ENCODE results near the gene CHADL. TPM values are rescaled to one million over a fixed set of nuclear protein-coding genes. Genes with fewer than 3 reads are reported as not detected.

Gene CHADL
- total and polyA plus RNA-seq, 2 experiments from 2014 or later, result 1.6 TPM; not detected in 1

DNA sequence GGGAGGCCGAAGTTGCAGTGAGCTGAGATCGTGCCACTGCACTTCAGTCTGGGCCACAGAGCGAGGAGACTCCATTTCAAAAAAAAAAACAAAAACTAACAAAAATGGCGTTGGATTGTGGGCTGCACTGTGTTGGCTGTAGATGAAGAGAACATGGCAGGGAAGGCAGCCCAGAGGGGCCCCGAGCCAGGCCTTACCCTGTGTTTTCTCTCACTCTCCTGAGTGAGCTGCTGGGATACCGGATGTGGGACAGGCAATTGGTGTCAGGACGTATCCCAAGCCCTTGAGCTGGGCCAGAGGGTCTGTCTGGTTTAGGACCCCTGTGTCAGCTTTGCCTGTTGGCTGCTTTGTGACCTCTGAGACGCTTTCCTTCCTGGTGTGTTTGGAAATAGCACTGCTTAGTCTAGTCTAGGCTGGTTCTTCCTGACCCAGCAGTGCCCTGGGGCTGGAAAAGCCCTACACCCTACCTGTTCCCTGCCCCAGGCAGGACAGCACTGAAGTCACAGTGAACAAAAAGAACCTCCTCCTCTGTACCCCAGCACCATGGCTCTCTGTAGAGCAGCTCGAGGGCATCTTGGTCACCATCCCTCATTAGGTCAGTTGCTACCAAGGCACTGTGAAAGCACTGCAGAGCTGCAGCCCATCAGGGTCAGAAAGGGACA is 17.8 kb downstream of the CHADL start:
- Mint-ChIP-seq H3K4me3 (no peak overlapping the region), H3K27me3 (ENCODE audit: insufficient read depth, low read depth, poor library complexity) (peaks cover 7% of the 10 kb centered on the region), H3K4me1 (peaks cover 1% of the 10 kb centered on the region), H3K36me3 (ENCODE audit: low read depth) (peaks cover 67% of the 10 kb centered on the region), H3K27ac (peak overlapping the region; percentile 62; the same call in 1 of the 2 replicates), H3K9me3 (no peaks in the 10 kb centered on the region)
- TF ChIP-seq NANOG (IDR thresholded peaks at IDR 0.05; ENCODE audit: borderline replicate concordance), result no peak
- TF ChIP-seq, protein P1, sequence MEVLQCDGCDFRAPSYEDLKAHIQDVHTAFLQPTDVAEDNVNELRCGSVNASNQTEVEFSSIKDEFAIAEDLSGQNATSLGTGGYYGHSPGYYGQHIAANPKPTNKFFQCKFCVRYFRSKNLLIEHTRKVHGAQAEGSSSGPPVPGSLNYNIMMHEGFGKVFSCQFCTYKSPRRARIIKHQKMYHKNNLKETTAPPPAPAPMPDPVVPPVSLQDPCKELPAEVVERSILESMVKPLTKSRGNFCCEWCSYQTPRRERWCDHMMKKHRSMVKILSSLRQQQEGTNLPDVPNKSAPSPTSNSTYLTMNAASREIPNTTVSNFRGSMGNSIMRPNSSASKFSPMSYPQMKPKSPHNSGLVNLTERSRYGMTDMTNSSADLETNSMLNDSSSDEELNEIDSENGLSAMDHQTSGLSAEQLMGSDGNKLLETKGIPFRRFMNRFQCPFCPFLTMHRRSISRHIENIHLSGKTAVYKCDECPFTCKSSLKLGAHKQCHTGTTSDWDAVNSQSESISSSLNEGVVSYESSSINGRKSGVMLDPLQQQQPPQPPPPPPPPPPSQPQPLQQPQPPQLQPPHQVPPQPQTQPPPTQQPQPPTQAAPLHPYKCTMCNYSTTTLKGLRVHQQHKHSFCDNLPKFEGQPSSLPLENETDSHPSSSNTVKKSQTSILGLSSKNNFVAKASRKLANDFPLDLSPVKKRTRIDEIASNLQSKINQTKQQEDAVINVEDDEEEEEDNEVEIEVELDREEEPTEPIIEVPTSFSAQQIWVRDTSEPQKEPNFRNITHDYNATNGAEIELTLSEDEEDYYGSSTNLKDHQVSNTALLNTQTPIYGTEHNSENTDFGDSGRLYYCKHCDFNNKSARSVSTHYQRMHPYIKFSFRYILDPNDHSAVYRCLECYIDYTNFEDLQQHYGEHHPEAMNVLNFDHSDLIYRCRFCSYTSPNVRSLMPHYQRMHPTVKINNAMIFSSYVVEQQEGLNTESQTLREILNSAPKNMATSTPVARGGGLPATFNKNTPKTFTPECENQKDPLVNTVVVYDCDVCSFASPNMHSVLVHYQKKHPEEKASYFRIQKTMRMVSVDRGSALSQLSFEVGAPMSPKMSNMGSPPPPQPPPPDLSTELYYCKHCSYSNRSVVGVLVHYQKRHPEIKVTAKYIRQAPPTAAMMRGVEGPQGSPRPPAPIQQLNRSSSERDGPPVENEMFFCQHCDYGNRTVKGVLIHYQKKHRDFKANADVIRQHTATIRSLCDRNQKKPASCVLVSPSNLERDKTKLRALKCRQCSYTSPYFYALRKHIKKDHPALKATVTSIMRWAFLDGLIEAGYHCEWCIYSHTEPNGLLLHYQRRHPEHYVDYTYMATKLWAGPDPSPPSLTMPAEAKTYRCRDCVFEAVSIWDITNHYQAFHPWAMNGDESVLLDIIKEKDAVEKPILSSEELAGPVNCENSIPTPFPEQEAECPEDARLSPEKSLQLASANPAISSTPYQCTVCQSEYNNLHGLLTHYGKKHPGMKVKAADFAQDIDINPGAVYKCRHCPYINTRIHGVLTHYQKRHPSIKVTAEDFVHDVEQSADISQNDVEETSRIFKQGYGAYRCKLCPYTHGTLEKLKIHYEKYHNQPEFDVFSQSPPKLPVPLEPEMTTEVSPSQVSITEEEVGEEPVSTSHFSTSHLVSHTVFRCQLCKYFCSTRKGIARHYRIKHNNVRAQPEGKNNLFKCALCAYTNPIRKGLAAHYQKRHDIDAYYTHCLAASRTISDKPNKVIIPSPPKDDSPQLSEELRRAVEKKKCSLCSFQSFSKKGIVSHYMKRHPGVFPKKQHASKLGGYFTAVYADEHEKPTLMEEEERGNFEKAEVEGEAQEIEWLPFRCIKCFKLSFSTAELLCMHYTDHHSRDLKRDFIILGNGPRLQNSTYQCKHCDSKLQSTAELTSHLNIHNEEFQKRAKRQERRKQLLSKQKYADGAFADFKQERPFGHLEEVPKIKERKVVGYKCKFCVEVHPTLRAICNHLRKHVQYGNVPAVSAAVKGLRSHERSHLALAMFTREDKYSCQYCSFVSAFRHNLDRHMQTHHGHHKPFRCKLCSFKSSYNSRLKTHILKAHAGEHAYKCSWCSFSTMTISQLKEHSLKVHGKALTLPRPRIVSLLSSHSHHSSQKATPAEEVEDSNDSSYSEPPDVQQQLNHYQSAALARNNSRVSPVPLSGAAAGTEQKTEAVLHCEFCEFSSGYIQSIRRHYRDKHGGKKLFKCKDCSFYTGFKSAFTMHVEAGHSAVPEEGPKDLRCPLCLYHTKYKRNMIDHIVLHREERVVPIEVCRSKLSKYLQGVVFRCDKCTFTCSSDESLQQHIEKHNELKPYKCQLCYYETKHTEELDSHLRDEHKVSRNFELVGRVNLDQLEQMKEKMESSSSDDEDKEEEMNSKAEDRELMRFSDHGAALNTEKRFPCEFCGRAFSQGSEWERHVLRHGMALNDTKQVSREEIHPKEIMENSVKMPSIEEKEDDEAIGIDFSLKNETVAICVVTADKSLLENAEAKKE (CRISPR knock-in tag; IDR thresholded peaks at IDR 0.05), result no peak
- TF ChIP-seq, protein P2, sequence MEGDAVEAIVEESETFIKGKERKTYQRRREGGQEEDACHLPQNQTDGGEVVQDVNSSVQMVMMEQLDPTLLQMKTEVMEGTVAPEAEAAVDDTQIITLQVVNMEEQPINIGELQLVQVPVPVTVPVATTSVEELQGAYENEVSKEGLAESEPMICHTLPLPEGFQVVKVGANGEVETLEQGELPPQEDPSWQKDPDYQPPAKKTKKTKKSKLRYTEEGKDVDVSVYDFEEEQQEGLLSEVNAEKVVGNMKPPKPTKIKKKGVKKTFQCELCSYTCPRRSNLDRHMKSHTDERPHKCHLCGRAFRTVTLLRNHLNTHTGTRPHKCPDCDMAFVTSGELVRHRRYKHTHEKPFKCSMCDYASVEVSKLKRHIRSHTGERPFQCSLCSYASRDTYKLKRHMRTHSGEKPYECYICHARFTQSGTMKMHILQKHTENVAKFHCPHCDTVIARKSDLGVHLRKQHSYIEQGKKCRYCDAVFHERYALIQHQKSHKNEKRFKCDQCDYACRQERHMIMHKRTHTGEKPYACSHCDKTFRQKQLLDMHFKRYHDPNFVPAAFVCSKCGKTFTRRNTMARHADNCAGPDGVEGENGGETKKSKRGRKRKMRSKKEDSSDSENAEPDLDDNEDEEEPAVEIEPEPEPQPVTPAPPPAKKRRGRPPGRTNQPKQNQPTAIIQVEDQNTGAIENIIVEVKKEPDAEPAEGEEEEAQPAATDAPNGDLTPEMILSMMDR (conservative IDR thresholded peaks at IDR 0.05; ENCODE audit: low read depth in 2 of 2), result no peak
- TF ChIP-seq, protein P3, sequence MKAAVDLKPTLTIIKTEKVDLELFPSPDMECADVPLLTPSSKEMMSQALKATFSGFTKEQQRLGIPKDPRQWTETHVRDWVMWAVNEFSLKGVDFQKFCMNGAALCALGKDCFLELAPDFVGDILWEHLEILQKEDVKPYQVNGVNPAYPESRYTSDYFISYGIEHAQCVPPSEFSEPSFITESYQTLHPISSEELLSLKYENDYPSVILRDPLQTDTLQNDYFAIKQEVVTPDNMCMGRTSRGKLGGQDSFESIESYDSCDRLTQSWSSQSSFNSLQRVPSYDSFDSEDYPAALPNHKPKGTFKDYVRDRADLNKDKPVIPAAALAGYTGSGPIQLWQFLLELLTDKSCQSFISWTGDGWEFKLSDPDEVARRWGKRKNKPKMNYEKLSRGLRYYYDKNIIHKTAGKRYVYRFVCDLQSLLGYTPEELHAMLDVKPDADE (IDR thresholded peaks at IDR 0.05), result no peak
- no peak for TF ChIP-seq STAT1 (IDR thresholded peaks at IDR 0.05; ENCODE audit: unreplicated experiment)
- no peak for TF ChIP-seq POLR2AphosphoS5 (IDR thresholded peaks at IDR 0.05; ENCODE audit: low read depth)
- TF ChIP-seq, protein P4, sequence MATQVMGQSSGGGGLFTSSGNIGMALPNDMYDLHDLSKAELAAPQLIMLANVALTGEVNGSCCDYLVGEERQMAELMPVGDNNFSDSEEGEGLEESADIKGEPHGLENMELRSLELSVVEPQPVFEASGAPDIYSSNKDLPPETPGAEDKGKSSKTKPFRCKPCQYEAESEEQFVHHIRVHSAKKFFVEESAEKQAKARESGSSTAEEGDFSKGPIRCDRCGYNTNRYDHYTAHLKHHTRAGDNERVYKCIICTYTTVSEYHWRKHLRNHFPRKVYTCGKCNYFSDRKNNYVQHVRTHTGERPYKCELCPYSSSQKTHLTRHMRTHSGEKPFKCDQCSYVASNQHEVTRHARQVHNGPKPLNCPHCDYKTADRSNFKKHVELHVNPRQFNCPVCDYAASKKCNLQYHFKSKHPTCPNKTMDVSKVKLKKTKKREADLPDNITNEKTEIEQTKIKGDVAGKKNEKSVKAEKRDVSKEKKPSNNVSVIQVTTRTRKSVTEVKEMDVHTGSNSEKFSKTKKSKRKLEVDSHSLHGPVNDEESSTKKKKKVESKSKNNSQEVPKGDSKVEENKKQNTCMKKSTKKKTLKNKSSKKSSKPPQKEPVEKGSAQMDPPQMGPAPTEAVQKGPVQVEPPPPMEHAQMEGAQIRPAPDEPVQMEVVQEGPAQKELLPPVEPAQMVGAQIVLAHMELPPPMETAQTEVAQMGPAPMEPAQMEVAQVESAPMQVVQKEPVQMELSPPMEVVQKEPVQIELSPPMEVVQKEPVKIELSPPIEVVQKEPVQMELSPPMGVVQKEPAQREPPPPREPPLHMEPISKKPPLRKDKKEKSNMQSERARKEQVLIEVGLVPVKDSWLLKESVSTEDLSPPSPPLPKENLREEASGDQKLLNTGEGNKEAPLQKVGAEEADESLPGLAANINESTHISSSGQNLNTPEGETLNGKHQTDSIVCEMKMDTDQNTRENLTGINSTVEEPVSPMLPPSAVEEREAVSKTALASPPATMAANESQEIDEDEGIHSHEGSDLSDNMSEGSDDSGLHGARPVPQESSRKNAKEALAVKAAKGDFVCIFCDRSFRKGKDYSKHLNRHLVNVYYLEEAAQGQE (IDR thresholded peaks at IDR 0.05; ENCODE audit: unreplicated experiment), result no peak
- peaks cover under 1% of the 10 kb centered on the region; the same call in 1 of the 2 replicates for H3K4me1 ChIP-seq (ENCODE audit: insufficient read depth)
- ATAC-seq (no peak), DNase-seq (ENCODE audit: low spot score) (no peak)
- no peaks in the 10 kb centered on the region for H4K20me1 ChIP-seq (replicated peaks; ENCODE audit: insufficient read depth)
- peaks cover 8% of the 10 kb centered on the region; the same call in 1 of the 2 replicates for H3K36me3 ChIP-seq (ENCODE audit: insufficient read depth)
- H3K27me3 ChIP-seq (ENCODE audit: insufficient read depth), result no peaks in the 10 kb centered on the region
- no peaks in the 10 kb centered on the region for H3K79me2 ChIP-seq (replicated peaks; ENCODE audit: insufficient read depth)
- H3K4me3 ChIP-seq, result no peak overlapping the region
- no peak overlapping the region for H3K27ac ChIP-seq (ENCODE audit: low read depth)
- no peak overlapping the region for H3K4me2 ChIP-seq
- no peaks in the 10 kb centered on the region for H3F3A ChIP-seq (replicated peaks; ENCODE audit: low read depth)
- H3K9me2 ChIP-seq (ENCODE audit: insufficient read depth), result no peaks in the 10 kb centered on the region
- H2AFZ ChIP-seq, result no peak overlapping the region
